HG02852 (cell line): ENCODE data around the gene MAPK9.

Experiments used
- ATAC-seq: cut with Tn5 transposase; IDR thresholded peaks from one replicate; pipeline ENCODE4 v1.9.1; 2021; ENCODE audit warnings: mild to moderate bottlenecking, moderate library complexity; ENCODE audit not compliant: unreplicated experiment

The MAPK9 gene

DNA sequence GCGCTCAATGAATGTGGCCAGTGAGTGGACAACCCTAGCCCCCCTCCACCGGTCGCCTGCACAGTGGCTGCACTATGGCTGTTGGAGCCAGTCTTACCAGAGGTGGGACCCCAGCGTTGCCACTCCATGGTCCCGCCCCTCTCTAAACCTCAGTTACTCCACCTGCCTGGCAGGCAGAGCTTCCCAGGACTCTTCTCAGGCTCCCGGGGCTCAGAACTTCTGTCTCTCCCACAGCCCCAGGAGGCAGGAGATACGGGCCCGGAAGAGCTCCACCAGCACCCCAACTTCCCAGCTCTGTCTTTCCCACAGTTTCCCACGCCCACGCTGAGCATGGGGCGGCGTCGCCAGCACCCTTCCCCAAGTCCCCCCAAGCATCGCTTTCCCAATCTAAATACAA, 83.8 kb downstream of the MAPK9 start:
- no peak for ATAC-seq

DNA sequence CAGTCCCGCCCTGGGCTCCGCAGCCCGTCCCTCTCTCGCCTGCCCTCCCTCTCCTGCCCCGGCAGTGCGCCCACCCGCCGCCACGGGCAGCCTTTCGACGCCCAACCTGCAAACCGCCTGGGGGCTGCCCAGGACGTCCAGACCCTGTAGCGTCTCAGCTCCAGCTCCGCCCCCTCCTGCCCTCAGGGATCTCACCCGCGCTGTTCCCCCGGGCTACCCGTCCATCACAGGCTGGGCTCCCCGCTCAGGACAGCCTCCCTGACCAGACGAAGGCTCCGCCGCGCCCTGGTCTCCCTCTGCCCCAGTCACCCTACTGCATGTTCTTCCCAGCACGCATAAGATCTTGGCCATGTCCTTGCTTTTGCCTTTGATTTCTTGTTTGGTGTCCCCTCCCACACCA, 84.3 kb downstream of the MAPK9 start:
- ATAC-seq = no peak

DNA sequence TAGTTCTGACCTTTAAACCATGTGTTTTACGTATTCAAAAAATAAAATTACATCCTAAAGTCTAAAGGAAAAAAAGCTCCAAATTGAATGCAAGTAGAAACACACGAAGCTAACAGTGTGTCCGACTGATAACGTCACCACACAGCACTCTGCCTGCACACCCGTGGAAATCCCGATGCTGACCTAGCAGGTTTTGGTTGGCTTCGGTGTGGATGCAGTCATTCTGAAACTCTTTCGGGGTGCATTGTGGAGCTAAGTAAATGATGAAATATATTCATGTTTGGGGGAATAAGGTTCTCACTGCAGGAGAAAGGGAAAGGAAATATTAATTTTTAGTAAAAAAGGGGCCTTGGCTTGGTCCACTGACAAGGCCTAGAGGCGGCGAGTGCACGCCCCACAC, 84.9 kb downstream of the MAPK9 start:
- no peak for ATAC-seq

DNA sequence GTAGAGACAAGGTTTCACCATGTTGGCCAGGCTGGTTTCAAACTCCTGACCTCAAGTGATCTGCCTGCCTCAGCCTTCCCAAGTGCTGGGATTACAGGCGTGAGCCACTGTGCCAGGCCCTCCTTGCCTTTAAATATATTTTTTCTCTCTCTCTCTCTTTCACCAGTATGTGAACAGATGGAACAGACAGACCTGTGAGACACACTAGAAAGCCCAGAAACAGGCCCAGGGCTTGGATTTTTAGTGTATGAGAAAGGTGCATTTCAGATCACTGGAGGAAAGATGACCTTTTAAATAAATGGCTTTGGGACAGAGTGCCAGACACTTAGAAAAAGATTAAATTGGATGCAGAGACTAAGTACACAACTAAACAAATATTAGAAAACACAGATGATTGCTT, 86.0 kb downstream of the MAPK9 start:
- ATAC-seq = no peak

DNA sequence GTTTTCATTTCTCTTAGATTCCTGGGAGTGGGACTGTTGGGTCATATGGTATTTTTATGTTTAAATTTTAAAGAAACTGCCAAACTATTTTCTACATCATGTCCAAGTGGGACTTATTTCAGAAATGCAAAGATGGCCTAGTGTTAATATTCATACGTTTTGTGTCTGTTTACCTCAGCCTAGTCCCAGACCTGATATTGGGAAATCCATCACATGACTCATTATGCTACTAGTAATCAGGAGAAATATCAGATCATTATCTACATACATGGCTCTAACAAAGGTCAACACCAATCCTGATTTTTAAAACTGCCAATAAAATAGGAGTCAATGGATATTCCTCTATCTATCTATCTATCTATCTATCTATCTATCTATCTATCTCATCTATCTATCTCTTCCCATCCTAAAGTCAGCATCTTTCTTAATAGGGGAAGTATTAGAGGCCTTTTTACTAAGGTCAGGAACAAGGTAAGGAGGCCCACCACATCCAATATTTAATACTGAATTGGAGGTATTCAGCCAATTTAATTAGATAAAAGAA, 87.5 kb downstream of the MAPK9 start:
- ATAC-seq = no peak

DNA sequence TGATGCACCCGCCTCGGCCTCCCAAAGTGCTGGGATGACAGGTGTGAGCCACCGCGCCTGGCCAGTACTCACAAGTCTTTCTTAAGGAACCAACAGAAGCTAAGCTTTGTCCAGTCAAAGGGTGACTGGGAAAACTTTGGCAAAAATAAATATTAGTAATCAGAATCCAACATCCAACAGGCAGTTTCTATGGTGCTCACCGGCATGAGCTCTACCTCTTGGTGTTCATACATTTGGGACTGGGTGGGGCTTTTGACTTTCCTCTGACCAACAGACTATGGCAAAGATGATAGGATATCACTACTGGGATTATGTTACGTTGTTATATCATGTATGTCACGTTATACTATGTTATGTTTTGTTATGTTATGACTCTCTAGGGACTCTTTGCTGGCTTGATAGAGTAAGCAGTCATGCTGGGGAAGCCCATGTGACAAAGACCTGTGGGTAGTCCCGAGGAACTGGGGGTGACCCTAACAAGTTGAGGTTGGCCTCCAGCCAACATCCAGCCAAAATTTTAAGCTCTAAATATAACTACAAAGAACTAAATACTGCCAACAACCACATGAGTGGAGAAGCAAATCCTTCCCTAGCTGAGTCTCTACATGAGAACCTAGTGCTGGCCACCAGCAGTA, 88.8 kb downstream of the MAPK9 start:
- no peak for ATAC-seq

DNA sequence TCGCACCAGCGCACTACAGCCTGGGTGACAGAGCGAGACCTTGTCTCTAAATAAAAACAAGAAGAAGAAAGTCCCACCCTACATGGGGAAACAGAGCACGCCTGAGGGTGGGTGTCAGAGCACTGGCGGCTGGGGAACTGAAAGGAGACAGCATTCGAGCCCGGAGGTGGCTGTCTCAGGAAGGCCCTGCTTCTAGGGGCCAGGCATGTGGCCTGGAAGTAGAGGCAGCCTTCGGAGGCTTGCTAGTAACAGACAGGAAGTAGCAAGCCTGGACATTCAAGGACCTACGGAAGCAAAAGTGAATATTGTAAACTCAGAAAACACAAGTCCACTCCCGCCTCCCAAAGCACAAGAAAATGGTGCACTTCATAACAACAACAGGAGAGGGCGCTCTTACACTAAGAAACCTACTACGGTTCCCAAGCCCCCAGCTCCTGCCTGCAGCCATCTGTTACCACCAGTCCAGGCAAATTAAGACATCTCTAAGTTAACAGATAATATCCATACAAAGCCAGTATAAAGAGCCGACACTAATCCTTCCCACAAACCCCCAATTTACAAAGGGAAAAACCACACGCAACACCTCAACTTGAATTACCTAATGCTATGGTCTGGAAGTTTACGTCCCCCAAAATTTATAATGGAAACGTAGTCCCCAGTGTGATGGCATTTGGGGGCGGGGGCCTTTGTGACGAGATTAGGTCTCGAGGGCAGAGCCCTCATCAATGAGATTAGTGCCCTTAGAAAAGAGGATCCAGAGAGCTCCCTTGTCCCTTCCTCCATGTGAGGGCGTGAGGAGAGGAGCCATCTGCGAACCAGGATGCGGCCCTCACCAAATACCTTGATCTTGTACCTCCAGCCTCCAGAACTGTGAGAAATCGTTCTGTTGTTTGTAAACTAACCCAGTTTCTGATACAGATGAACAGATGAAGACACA, 90.6 kb downstream of the MAPK9 start:
- no peak for ATAC-seq

DNA sequence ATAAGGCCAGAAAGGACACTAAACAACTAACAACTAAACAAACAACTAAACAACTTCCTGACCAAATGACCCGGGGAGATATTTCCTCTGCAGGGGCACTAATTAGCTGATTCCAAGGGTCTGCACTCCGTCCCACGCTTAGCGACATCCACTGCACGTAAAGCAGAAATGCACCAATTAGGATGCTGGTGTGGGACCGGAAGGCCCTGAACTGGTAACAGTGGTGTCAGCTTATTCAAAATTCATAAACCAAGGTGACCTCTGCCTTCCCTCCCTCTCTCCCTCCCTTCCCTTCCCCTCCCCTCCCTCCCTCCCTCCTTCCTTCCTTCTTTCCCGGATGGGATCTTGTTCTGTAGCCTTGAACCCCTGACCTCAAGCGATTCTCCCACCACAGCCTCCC, 92.5 kb downstream of the MAPK9 start:
- ATAC-seq = no peak

DNA sequence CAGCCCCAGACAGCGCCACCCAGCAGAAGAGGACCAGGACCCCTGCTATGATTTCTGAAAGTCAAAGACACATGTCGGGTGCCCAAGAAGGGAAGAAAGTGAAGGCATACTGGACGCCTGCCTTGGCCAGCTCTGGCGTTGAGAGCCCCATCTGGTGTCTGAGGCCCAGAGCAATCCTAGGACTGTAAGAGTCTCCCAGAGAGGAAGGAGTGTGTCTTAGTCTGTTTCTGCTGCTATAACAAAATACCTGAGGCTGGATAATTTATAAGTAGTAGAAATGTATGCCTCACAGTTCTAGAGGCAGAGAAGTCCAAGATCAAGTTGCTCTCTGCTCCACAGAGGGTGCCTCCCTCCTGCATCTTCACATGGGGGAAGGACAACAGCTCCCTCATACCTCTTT, 93.7 kb downstream of the MAPK9 start:
- no peak for ATAC-seq

DNA sequence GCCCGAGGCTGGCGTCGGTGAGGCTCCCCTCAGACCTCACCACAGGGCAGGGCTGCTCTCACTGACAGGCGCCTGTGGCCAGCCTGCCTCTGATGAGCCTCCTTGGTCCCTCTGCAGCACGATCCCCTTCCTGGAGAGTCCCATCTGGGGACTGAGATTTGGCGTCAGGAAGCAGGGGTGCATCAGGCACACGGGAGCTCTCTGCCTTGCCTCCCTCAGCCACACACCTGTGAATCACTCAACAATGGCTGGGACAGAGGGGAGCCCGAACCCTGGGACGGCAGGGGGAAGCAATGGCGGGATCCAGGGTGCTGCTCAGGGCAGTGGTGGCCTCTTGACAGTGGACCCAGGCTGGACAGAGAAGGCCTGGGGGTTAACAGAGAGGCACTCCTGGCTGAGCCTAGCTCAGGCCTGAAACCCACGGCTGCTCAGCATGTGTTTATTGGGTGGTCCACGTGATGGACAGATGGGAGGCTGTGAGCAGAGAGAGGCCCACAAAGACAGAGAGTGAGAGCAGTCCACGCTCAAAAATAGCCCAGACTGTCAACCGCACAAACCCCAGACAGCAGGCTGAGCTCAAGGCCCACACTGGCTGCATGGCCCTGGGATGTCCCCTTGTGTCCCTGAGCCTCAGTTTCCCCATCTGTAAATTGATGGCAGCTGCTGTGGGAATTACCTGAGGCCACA, 94.7 kb downstream of the MAPK9 start:
- ATAC-seq = no peak

DNA sequence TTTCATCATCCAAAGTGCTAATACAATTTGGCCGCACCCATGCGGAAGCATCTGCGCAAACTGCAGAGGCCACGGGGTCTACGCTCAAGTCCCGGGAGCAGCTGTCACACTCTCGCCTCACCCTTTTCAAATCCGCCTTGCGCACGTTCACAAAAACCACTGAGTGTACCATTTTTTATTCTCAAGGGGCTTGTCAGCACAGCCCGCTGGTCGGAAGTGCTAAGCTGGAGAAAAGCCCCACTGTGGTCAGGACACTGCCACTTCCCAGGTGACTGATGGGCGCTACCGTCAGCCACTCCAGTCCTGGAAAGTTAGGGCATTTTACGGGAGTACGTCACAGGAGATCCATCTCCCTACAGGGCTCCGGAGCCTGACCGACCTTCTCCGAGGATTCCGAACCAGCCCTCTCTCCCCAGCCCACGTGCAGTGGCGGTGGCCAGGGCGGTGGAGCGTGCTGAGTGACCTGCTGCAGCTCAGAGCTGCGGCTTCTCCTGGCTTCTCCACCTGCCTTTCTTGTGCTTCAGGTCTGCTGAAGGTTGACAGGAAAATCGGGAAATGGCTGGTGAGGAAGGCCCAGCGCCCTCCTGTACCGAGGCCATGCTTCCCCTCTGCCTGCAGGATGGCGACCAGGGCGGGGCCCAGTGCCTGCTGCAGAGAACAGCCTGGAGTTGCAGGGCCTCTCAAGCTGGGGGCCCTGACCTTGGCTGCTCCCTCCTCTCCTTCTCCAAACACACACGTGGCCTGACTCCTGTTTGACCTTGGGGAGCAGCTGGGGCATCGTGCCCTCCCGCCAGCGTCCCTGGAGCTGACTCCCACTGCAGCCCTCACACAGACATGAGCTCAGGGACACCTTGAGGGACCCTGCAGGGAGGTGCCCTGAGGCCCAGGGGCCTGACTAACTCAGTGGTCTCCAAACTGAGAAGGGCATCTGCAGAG, 97.2 kb downstream of the MAPK9 start:
- no peak for ATAC-seq

DNA sequence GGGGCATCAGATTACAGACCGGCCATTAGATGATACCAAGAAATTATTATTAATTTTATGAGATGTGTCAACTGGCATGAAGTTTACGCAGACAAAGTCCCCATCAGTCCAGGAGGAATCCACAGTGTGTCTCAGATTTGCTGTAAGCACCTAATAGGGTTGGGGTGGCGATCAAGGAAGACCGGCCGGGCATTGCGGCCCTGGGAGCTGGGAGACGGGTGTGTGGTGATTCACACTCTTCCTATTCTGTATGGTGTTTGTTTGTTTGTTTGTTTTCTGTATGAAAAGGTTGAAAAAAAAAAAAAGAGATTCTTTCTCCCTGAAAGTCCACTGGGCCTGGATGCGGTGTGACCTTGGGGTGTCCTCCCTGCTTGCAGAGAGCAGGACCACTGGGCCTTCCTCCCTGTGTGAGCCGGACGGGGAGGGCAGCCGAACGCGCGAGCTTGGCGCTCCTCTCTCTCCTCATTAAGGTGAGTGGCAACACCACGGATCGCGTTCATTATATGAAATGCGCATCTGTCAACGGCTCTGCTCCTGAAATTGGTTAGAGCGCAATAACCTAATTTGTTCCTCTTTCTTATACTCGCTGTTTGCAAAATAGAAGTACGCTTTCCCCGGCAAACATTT, 98.0 kb downstream of the MAPK9 start:
- no peak for ATAC-seq

DNA sequence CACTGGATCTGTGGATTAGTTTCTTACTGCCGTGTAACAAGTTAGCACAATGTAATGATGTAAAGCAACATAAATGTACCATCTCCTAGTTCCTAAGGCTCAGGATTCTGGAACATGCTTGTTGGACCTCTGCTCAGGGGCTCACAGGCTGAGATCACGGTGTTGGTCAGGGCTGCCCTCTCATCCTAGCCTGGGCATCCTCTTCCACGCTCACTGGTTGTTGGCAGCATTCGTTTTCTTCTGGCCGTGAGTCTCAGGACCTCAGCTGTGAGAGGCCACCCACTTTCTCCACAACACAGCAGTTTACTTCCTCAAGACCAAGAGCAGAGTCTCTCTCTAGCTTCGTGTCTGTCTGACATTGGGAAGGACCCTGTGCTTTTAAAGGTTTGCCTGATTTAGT, 100.2 kb downstream of the MAPK9 start:
- ATAC-seq = no peak

DNA sequence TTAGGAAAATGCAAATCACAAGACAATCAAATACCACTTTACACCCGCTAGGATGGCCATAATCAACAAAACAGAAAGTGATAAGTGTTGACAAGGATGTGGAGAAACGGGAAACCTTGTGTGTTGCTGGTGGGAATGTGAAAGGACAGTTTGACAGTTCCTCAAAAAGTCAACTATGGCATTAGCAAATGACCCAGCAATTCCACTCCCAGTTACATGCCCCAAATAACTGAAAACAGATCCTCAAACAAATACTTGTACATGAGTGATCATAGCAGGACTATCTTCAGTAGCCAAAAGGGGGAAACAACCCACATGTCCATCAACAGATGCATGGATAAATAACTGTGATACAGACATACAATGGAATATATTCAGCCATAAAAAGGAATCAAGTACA, 104.1 kb downstream of the MAPK9 start:
- ATAC-seq = no peak
